ENCODE data around the gene TSHZ3.

- TF ChIP-seq ATF3 (IDR thresholded peaks at IDR 0.05), result no peak
- TF ChIP-seq SIN3A (IDR thresholded peaks at IDR 0.05; ENCODE audit: low read depth), result no peak
- TF ChIP-seq MAX (IDR thresholded peaks at IDR 0.05), result no peak
- no peak for TF ChIP-seq EZH2 (IDR thresholded peaks at IDR 0.05)
- no peak for TF ChIP-seq CTCF (IDR thresholded peaks at IDR 0.05 in 2 of 3, conservative IDR thresholded peaks at IDR 0.05 in 1 of 3; ENCODE audit: borderline replicate concordance in 1 of 3, insufficient read depth in 1 of 3, low read depth in 2 of 3, low read length in 2 of 3)
- TF ChIP-seq CEBPB (IDR thresholded peaks at IDR 0.05; ENCODE audit: low read depth), result no peak
- no peak for TF ChIP-seq REST (IDR thresholded peaks at IDR 0.05; ENCODE audit: low read depth)
Observed at GRCh38 chr19:31262725-31263191, 86.5 kb downstream of the TSHZ3 start.

Data from HCT116 (cell line).